GM21786 (cell line): ENCODE data around the gene FOXP1.

Source experiments
- ATAC-seq: cut with Tn5 transposase; IDR thresholded peaks from one replicate; pipeline ENCODE4 v1.9.1; 2021; ENCODE audit not compliant: unreplicated experiment

The FOXP1 gene

GRCh38 chr3:71583566-71584393 lies at the start of gene FOXP1:
FOXP1 (minus strand) TSS chr3:71583728; CDS start chr3:71198381, 385,347 bp downstream.
- peak; percentile 39 for ATAC-seq

GRCh38 chr3:71629711-71630110 lies 46.2 kb upstream of the FOXP1 start:
- ATAC-seq = no peak

GRCh38 chr3:71629289-71629688 lies 45.8 kb upstream of the FOXP1 start:
- ATAC-seq = no peak

GRCh38 chr3:71628522-71628921 lies 45.0 kb upstream of the FOXP1 start:
- ATAC-seq = no peak

GRCh38 chr3:71625676-71626075 lies 42.1 kb upstream of the FOXP1 start:
- no peak for ATAC-seq

GRCh38 chr3:71621825-71622537 lies 38.5 kb upstream of the FOXP1 start:
- ATAC-seq = no peak

- ATAC-seq = no peak
Observed at GRCh38 chr3:71618538-71618937, 35.0 kb upstream of the FOXP1 start.

- ATAC-seq = no peak
Observed at GRCh38 chr3:71616571-71617021, 33.1 kb upstream of the FOXP1 start.

- no peak for ATAC-seq
Observed at GRCh38 chr3:71614869-71615268, 31.3 kb upstream of the FOXP1 start.

GRCh38 chr3:71614426-71614825 lies 30.9 kb upstream of the FOXP1 start:
- ATAC-seq = no peak

- ATAC-seq = no peak
Observed at GRCh38 chr3:71611099-71611498, 27.6 kb upstream of the FOXP1 start.

GRCh38 chr3:71607364-71607763 lies 23.8 kb upstream of the FOXP1 start:
- ATAC-seq = no peak

- no peak for ATAC-seq
Observed at GRCh38 chr3:71606582-71606981, 23.1 kb upstream of the FOXP1 start.

GRCh38 chr3:71602256-71602655 lies 18.7 kb upstream of the FOXP1 start:
- no peak for ATAC-seq

GRCh38 chr3:71601811-71602210 lies 18.3 kb upstream of the FOXP1 start:
- no peak for ATAC-seq

- no peak for ATAC-seq
Observed at GRCh38 chr3:71600646-71601288, 17.2 kb upstream of the FOXP1 start.

- no peak for ATAC-seq
Observed at GRCh38 chr3:71599416-71599815, 15.9 kb upstream of the FOXP1 start.

GRCh38 chr3:71598292-71598691 lies 14.8 kb upstream of the FOXP1 start:
- ATAC-seq = no peak

- ATAC-seq = no peak
Observed at GRCh38 chr3:71597286-71597685, 13.8 kb upstream of the FOXP1 start.

- ATAC-seq = no peak
Observed at GRCh38 chr3:71593106-71593505, 9.6 kb upstream of the FOXP1 start.

- no peak for ATAC-seq
Observed at GRCh38 chr3:71591101-71591500, 7.6 kb upstream of the FOXP1 start.

- ATAC-seq = no peak
Observed at GRCh38 chr3:71589132-71589531, 5.6 kb upstream of the FOXP1 start.
